HEK293 (cell line): ENCODE measurements around the gene AREG.

Experiments
- CTCF ChIA-PET: fragments of 350-600 bp; formaldehyde crosslinking; extraction: SDS; loops from one replicate; lab custom pipeline; 2021; ENCODE audit warnings: antibody characterized with exemption; lab: Yijun Ruan, JAX
- POLR2A ChIA-PET: fragments of 300-600 bp; formaldehyde crosslinking; extraction: SDS; loops from one replicate; lab custom pipeline; 2020; ENCODE audit warnings: antibody characterized with exemption, inconsistent platforms; lab: Yijun Ruan, JAX
- H3K27ac ChIP-seq: fragments of 200-500 bp; sonication (Bioruptor generic); 2 replicates; pipeline ENCODE4 v1.5.1; 2014; ENCODE audit warnings: low read depth, low read length, control low read depth, inconsistent platforms; ENCODE audit errors: extremely low read depth
- H3K36me3 ChIP-seq, 2 experiments: fragments of 200-500 bp in 1 of 2; sonication (Bioruptor generic) in 1 of 2; 1 replicate in 1 of 2; 2 replicates in 1 of 2; pipeline ENCODE4 v1.5.1; 2014 to 2017; ENCODE audit warnings: inconsistent platforms in 2 of 2, low read length in 2 of 2; ENCODE audit not compliant: control insufficient read depth in 2 of 2, insufficient read depth in 1 of 2
- H3K4me1 ChIP-seq: fragments of 200-500 bp; sonication (Bioruptor generic); 2 replicates; pipeline ENCODE4 v1.5.1; 2014; ENCODE audit warnings: mild to moderate bottlenecking, low read length, inconsistent platforms; ENCODE audit not compliant: control insufficient read depth, insufficient read depth
- H3K4me3 ChIP-seq: 2 replicates; pipeline ENCODE4 v1.5.1; 2011; ENCODE audit warnings: low read depth, mild to moderate bottlenecking, control low read depth, low read length, moderate library complexity
- H3K9me3 ChIP-seq: fragments of 200-500 bp; sonication (Bioruptor generic); 2 replicates; pipeline ENCODE4 v1.5.1; 2014; ENCODE audit warnings: low read depth, low read length, inconsistent platforms; ENCODE audit not compliant: control insufficient read depth, insufficient read depth
- AEBP2 ChIP-seq: fragments of 450-650 bp; formaldehyde crosslinking; IDR thresholded peaks from 2 replicates; pipeline ENCODE4 v1.5.1; 2016; ENCODE audit warnings: missing biosample characterization, missing genetic modification characterization, borderline replicate concordance
- BCL6B ChIP-seq: fragments of 450-650 bp; formaldehyde crosslinking; IDR thresholded peaks from 2 replicates; pipeline ENCODE4 v1.5.1; 2017; ENCODE audit warnings: missing biosample characterization, missing genetic modification characterization
- GFI1B ChIP-seq: fragments of 450-650 bp; formaldehyde crosslinking; IDR thresholded peaks from 2 replicates; pipeline ENCODE4 v1.5.1; 2016; ENCODE audit warnings: missing biosample characterization, missing genetic modification characterization
- HOXC10 ChIP-seq: sonication (generic); formaldehyde crosslinking; IDR thresholded peaks from 2 replicates; pipeline ENCODE4 v1.8.1; 2023; ENCODE audit warnings: mild to moderate bottlenecking, missing genetic modification reagents
- INSM2 ChIP-seq: fragments of 450-650 bp; formaldehyde crosslinking; IDR thresholded peaks from 2 replicates; pipeline ENCODE4 v1.5.1; 2016; ENCODE audit warnings: missing biosample characterization, missing genetic modification characterization
- KLF16 ChIP-seq: fragments of 450-650 bp; formaldehyde crosslinking; IDR thresholded peaks from 2 replicates; pipeline ENCODE4 v1.5.1; 2017; ENCODE audit warnings: missing biosample characterization, missing genetic modification characterization
- PRDM6 ChIP-seq: fragments of 450-650 bp; formaldehyde crosslinking; IDR thresholded peaks from 2 replicates; pipeline ENCODE4 v1.5.1; 2017; ENCODE audit warnings: missing biosample characterization, missing genetic modification characterization
- SP7 ChIP-seq: fragments of 450-650 bp; formaldehyde crosslinking; IDR thresholded peaks from 2 replicates; pipeline ENCODE4 v1.5.1; 2016; ENCODE audit warnings: missing biosample characterization, missing genetic modification characterization
- TRIM28 ChIP-seq: IDR thresholded peaks from 2 replicates; pipeline ENCODE4 v1.6.1; 2011; ENCODE audit warnings: low read length, control low read depth, borderline replicate concordance
- YY1 ChIP-seq: fragments of 450-650 bp; formaldehyde crosslinking; IDR thresholded peaks from 2 replicates; pipeline ENCODE4 v1.5.1; 2018; ENCODE audit warnings: missing biosample characterization, missing genetic modification characterization
- ZFP3 ChIP-seq: fragments of 450-650 bp; formaldehyde crosslinking; IDR thresholded peaks from 2 replicates; pipeline ENCODE4 v1.5.1; 2016; ENCODE audit warnings: low read depth, missing biosample characterization, missing genetic modification characterization
- ZIC2 ChIP-seq: fragments of 450-650 bp; formaldehyde crosslinking; IDR thresholded peaks from 2 replicates; pipeline ENCODE4 v1.5.1; 2016; ENCODE audit warnings: missing biosample characterization, missing genetic modification characterization
- ZNF10 ChIP-seq: fragments of 450-650 bp; formaldehyde crosslinking; IDR thresholded peaks from 2 replicates; pipeline ENCODE4 v1.5.1; 2017; ENCODE audit warnings: missing biosample characterization, missing genetic modification characterization
- ZNF132 ChIP-seq: fragments of 450-650 bp; formaldehyde crosslinking; IDR thresholded peaks from 2 replicates; pipeline ENCODE4 v1.5.1; 2017; ENCODE audit warnings: missing biosample characterization, missing genetic modification characterization, borderline replicate concordance
- ZNF138 ChIP-seq: fragments of 450-650 bp; formaldehyde crosslinking; IDR thresholded peaks from 2 replicates; pipeline ENCODE4 v1.5.1; 2016; ENCODE audit warnings: missing biosample characterization, missing genetic modification characterization, borderline replicate concordance
- ZNF184 ChIP-seq: fragments of 450-650 bp; IDR thresholded peaks from 2 replicates; pipeline ENCODE4 v1.5.1; 2018; ENCODE audit warnings: missing biosample characterization, mild to moderate bottlenecking, missing genetic modification characterization
- ZNF266 ChIP-seq: fragments of 450-650 bp; formaldehyde crosslinking; IDR thresholded peaks from 2 replicates; pipeline ENCODE4 v1.5.1; 2016; ENCODE audit warnings: missing biosample characterization, missing genetic modification characterization, low read depth
- ZNF324 ChIP-seq: fragments of 450-650 bp; formaldehyde crosslinking; IDR thresholded peaks from 2 replicates; pipeline ENCODE4 v1.5.1; 2016; ENCODE audit warnings: missing biosample characterization, missing genetic modification characterization
- ZNF416 ChIP-seq: fragments of 450-650 bp; formaldehyde crosslinking; IDR thresholded peaks from 2 replicates; pipeline ENCODE4 v1.5.1; 2016; ENCODE audit warnings: missing biosample characterization, missing genetic modification characterization
- ZNF426 ChIP-seq: fragments of 450-650 bp; formaldehyde crosslinking; IDR thresholded peaks from 2 replicates; pipeline ENCODE4 v1.5.1; 2017; ENCODE audit warnings: missing biosample characterization, missing genetic modification characterization, mild to moderate bottlenecking, inconsistent platforms, moderate library complexity
- ZNF433 ChIP-seq: fragments of 450-650 bp; formaldehyde crosslinking; IDR thresholded peaks from 2 replicates; pipeline ENCODE4 v1.5.1; 2016; ENCODE audit warnings: missing biosample characterization, missing genetic modification characterization, low read depth
- ZNF473 ChIP-seq: fragments of 450-650 bp; formaldehyde crosslinking; IDR thresholded peaks from 2 replicates; pipeline ENCODE4 v1.5.1; 2017; ENCODE audit warnings: missing biosample characterization, missing genetic modification characterization
- ZNF488 ChIP-seq: fragments of 450-650 bp; formaldehyde crosslinking; IDR thresholded peaks from 2 replicates; pipeline ENCODE4 v1.5.1; 2016; ENCODE audit warnings: missing biosample characterization, missing genetic modification characterization
- ZNF501 ChIP-seq: fragments of 450-650 bp; formaldehyde crosslinking; IDR thresholded peaks from 2 replicates; pipeline ENCODE4 v1.5.1; 2016; ENCODE audit warnings: missing biosample characterization, missing genetic modification characterization
- ZNF529 ChIP-seq: fragments of 450-650 bp; formaldehyde crosslinking; IDR thresholded peaks from 2 replicates; pipeline ENCODE4 v1.5.1; 2017; ENCODE audit warnings: missing genetic modification characterization, missing biosample characterization; ENCODE audit not compliant: insufficient replicate concordance
- ZNF548 ChIP-seq: fragments of 450-650 bp; formaldehyde crosslinking; IDR thresholded peaks from 2 replicates; pipeline ENCODE4 v1.5.1; 2016; ENCODE audit warnings: missing biosample characterization, missing genetic modification characterization
- ZNF571 ChIP-seq: fragments of 450-650 bp; formaldehyde crosslinking; IDR thresholded peaks from 2 replicates; pipeline ENCODE4 v1.5.0; 2017; ENCODE audit warnings: missing biosample characterization, missing genetic modification characterization
- ZNF629 ChIP-seq: fragments of 450-650 bp; formaldehyde crosslinking; IDR thresholded peaks from 2 replicates; pipeline ENCODE4 v1.5.1; 2017; ENCODE audit warnings: missing biosample characterization, missing genetic modification characterization
- ZNF830 ChIP-seq: fragments of 450-650 bp; IDR thresholded peaks from 2 replicates; pipeline ENCODE4 v1.5.0; 2018; ENCODE audit warnings: missing biosample characterization, missing genetic modification characterization, low read depth, mild to moderate bottlenecking, moderate library complexity
- ZSCAN23 ChIP-seq: fragments of 450-650 bp; formaldehyde crosslinking; IDR thresholded peaks from 2 replicates; pipeline ENCODE4 v1.5.1; 2016; ENCODE audit warnings: missing biosample characterization, missing genetic modification characterization

AREG gene

GRCh38 chr4:74431113-74431826 lies 13.7 kb upstream of the AREG start:
- Histone ChIP-seq H3K36me3 (no peaks in the 10 kb centered on the region), H3K4me3 (no peak overlapping the region), H3K9me3 (no peaks in the 10 kb centered on the region), H3K4me1 (no peaks in the 10 kb centered on the region), H3K27ac (no peak overlapping the region)
- ChIA-PET CTCF (interaction anchor here (0.6 to 0.9 kb wide), 2 partner anchors 14 to 110 kb away, joined by 3 read pairs; partner anchors contain the start of gene AREG), POLR2A (no interaction called here)
- no peak for TF ChIP-seq ZNF132 (tag by site-specific recombination)
- TF ChIP-seq ZNF830: no peak
- TF ChIP-seq ZNF571: no peak
- no peak for TF ChIP-seq BCL6B (tag by site-specific recombination)
- TF ChIP-seq ZNF426 (tag by site-specific recombination): no peak
- no peak for TF ChIP-seq ZNF629 (tag by site-specific recombination)
- TF ChIP-seq HOXC10 (CRISPR knock-in tag): no peak
- no peak for TF ChIP-seq GFI1B (tag by site-specific recombination)
- TF ChIP-seq ZFP3: no peak
- TF ChIP-seq ZNF548: no peak
- no peak for TF ChIP-seq AEBP2
- TF ChIP-seq ZNF488 (tag by site-specific recombination): no peak
- TF ChIP-seq ZNF416 (tag by site-specific recombination): no peak
- TF ChIP-seq ZIC2 (tag by site-specific recombination): no peak
- TF ChIP-seq ZNF324: no peak
- TF ChIP-seq ZNF501 (tag by site-specific recombination): no peak
- TF ChIP-seq ZNF266 (tag by site-specific recombination): no peak
- no peak for TF ChIP-seq ZNF184 (tag by site-specific recombination)
- no peak for TF ChIP-seq ZNF138 (tag by site-specific recombination)
- no peak for TF ChIP-seq ZNF10

- TF ChIP-seq YY1 (tag by site-specific recombination) (no peak), ZSCAN23 (tag by site-specific recombination) (no peak), ZNF529 (no peak), TRIM28 (no peak), ZNF473 (no peak), INSM2 (no peak), SP7 (tag by site-specific recombination) (no peak), KLF16 (no peak), ZNF433 (tag by site-specific recombination) (no peak), PRDM6 (tag by site-specific recombination) (no peak)
- Histone ChIP-seq H3K36me3 (no peaks in the 10 kb centered on the region), H3K4me3 (no peak overlapping the region), H3K27ac (no peak overlapping the region), H3K9me3 (no peaks in the 10 kb centered on the region), H3K4me1 (no peaks in the 10 kb centered on the region)
- CTCF ChIA-PET: no interaction called here
- POLR2A ChIA-PET: no interaction called here
These were observed 11.9 kb upstream of the AREG start for GRCh38 chr4:74433043-74433442.
